Activated T-helper 1 cell treated with Interleukin-2 at 50 U/mL for 16 hours (primary cell): ENCODE data around the gene CD200R1.
"Not testable (repeated sequence)": the region's sequence is repeated elsewhere in the genome, so short reads cannot be mapped to it uniquely, and the experiment has no call there.

Experiments
- DNase-seq: peaks from one replicate; pipeline ENCODE4 v3.0.0-alpha.2; 2020; ENCODE audit warnings: low read depth

CD200R1 gene

GRCh38 chr3:112974178-112974517 is 755 bp downstream of the CD200R1 start:
- no peak for DNase-seq

GRCh38 chr3:112973325-112974177 is 1.4 kb downstream of the CD200R1 start:
- no peak for DNase-seq

- no peak for DNase-seq
These were observed 2.7 kb downstream of the CD200R1 start for GRCh38 chr3:112972158-112972557.

- no peak for DNase-seq
These were observed 7.1 kb downstream of the CD200R1 start for GRCh38 chr3:112967828-112968227.

GRCh38 chr3:112967425-112967824 is 7.5 kb downstream of the CD200R1 start:
- DNase-seq, result no peak

- no peak for DNase-seq
These were observed 8.3 kb downstream of the CD200R1 start for GRCh38 chr3:112966633-112967032.

GRCh38 chr3:112965656-112966055 is 9.2 kb downstream of the CD200R1 start:
- no peak for DNase-seq

GRCh38 chr3:112963683-112964082 is 11.2 kb downstream of the CD200R1 start:
- DNase-seq, result no peak

GRCh38 chr3:112958811-112959560 is 15.9 kb downstream of the CD200R1 start:
- no peak for DNase-seq

GRCh38 chr3:112956351-112956750 is 18.6 kb downstream of the CD200R1 start:
- DNase-seq, result no peak

GRCh38 chr3:112948346-112948838 is 26.5 kb downstream of the CD200R1 start:
- DNase-seq, result no peak

GRCh38 chr3:112931736-112932521 is 43.0 kb downstream of the CD200R1 start:
- no peak for DNase-seq

GRCh38 chr3:112930771-112931170 is 44.1 kb downstream of the CD200R1 start:
- no peak for DNase-seq

GRCh38 chr3:112925969-112926368 is 48.9 kb downstream of the CD200R1 start:
- no peak for DNase-seq

- DNase-seq, result no peak
These were observed 49.3 kb downstream of the CD200R1 start for GRCh38 chr3:112925560-112925959.

- not testable (repeated sequence) for DNase-seq
These were observed 55.4 kb downstream of the CD200R1 start for GRCh38 chr3:112919541-112919940.

- no peak for DNase-seq
These were observed 66.7 kb downstream of the CD200R1 start for GRCh38 chr3:112908252-112908651.

- no peak for DNase-seq
These were observed 70.1 kb downstream of the CD200R1 start for GRCh38 chr3:112904786-112905185.

- DNase-seq, result no peak
These were observed 74.8 kb downstream of the CD200R1 start for GRCh38 chr3:112900113-112900512.

GRCh38 chr3:112897791-112898190 is 77.1 kb downstream of the CD200R1 start:
- DNase-seq, result no peak

GRCh38 chr3:112894258-112894657 is 80.6 kb downstream of the CD200R1 start:
- DNase-seq, result no peak

GRCh38 chr3:112889357-112889756 is 85.5 kb downstream of the CD200R1 start:
- DNase-seq, result no peak
